ENCODE data around the gene CXXC5.

- no peak for TF ChIP-seq CTCF (IDR thresholded peaks at IDR 0.05)
- TF ChIP-seq POLR2A (IDR thresholded peaks at IDR 0.05), result no peak
Measured at GRCh38 chr5:139646111-139646510, 2.0 kb upstream of the CXXC5 start.
